OCI-LY1 (cell line): ENCODE measurements around the gene OR13D1.

Experiments
- H2AFZ ChIP-seq: fragments of 200-600 bp; sonication (generic), shearing (Covaris generic); 2 replicates; pipeline ENCODE4 v1.6.0; 2014; ENCODE audit warnings: antibody characterized with exemption, mild to moderate bottlenecking, low read length
- H3F3A ChIP-seq: fragments of 200-600 bp; sonication (generic), shearing (Covaris generic); 2 replicates; pipeline ENCODE4 v1.6.0; 2014; ENCODE audit warnings: mild to moderate bottlenecking, antibody characterized with exemption, low read length, moderate library complexity; ENCODE audit not compliant: insufficient read depth
- H3K27ac ChIP-seq: fragments of 200-600 bp; sonication (generic); 2 replicates; pipeline ENCODE4 v1.5.1; 2014; ENCODE audit warnings: low read length, mixed run types, mild to moderate bottlenecking, low read depth; ENCODE audit not compliant: poor library complexity, severe bottlenecking
- H3K27me3 ChIP-seq: fragments of 200-600 bp; sonication (generic); 2 replicates; pipeline ENCODE4 v1.6.0; 2014; ENCODE audit warnings: antibody characterized with exemption, mild to moderate bottlenecking, low read length, moderate library complexity; ENCODE audit not compliant: insufficient read depth
- H3K36me3 ChIP-seq: fragments of 200-600 bp; sonication (generic); 2 replicates; pipeline ENCODE4 v1.6.1; 2014; ENCODE audit warnings: mild to moderate bottlenecking, antibody characterized with exemption, low read length, moderate library complexity, mixed read lengths; ENCODE audit not compliant: insufficient read depth
- H3K4me1 ChIP-seq: fragments of 200-600 bp; sonication (generic); 2 replicates; pipeline ENCODE4 v1.5.1; 2014; ENCODE audit warnings: mild to moderate bottlenecking, low read length, moderate library complexity; ENCODE audit not compliant: insufficient read depth, severe bottlenecking
- H3K4me2 ChIP-seq: fragments of 200-600 bp; sonication (generic), shearing (Covaris generic); 2 replicates; pipeline ENCODE4 v1.6.1; 2014; ENCODE audit warnings: low read length
- H3K4me3 ChIP-seq: fragments of 200-600 bp; sonication (generic); 2 replicates; pipeline ENCODE4 v1.5.1; 2014; ENCODE audit warnings: low read length, low read depth, mild to moderate bottlenecking, mixed read lengths; ENCODE audit not compliant: poor library complexity, severe bottlenecking
- H3K79me2 ChIP-seq: fragments of 200-600 bp; shearing (Covaris generic); 2 replicates; pipeline ENCODE4 v1.6.1; 2016; ENCODE audit warnings: mixed run types, low read length, mixed read lengths; ENCODE audit not compliant: insufficient read depth
- H3K9ac ChIP-seq: fragments of 200-600 bp; sonication (generic), shearing (Covaris generic); 2 replicates; pipeline ENCODE4 v1.6.1; 2014; ENCODE audit warnings: mild to moderate bottlenecking, low read length, mixed read lengths
- H3K9me2 ChIP-seq: fragments of 200-600 bp; sonication (generic), shearing (Covaris generic); 2 replicates; pipeline ENCODE4 v1.6.1; 2014; ENCODE audit warnings: low read depth, mild to moderate bottlenecking, low read length, mixed read lengths
- H3K9me3 ChIP-seq: fragments of 200-600 bp; shearing (Covaris generic); 2 replicates; pipeline ENCODE4 v1.6.1; 2014; ENCODE audit warnings: low read length, mixed read lengths
- H4K20me1 ChIP-seq: fragments of 200-600 bp; sonication (generic), shearing (Covaris generic); 2 replicates; pipeline ENCODE4 v1.6.0; 2016; ENCODE audit warnings: mild to moderate bottlenecking, low read length; ENCODE audit not compliant: insufficient read depth
- CTCF ChIP-seq: fragments of 200-600 bp; sonication (generic), shearing (Covaris generic); IDR thresholded peaks from 2 replicates; pipeline ENCODE4 v1.5.1; 2017; ENCODE audit warnings: mild to moderate bottlenecking, antibody characterized with exemption, low read length, moderate library complexity, mixed read lengths
- EZH2 ChIP-seq: fragments of 200-600 bp; sonication (generic), shearing (Covaris generic); IDR thresholded peaks from 2 replicates; pipeline ENCODE4 v1.8.0; 2017; ENCODE audit warnings: borderline replicate concordance, mixed run types, mild to moderate bottlenecking, antibody characterized with exemption, low read length, moderate library complexity, mixed read lengths

Gene OR13D1

GRCh38 chr9:104711604-104712003 lies 17.3 kb downstream of the OR13D1 start:
- H3K79me2 ChIP-seq, result no peaks in the 10 kb centered on the region
- no peak overlapping the region for H3K9ac ChIP-seq
- H4K20me1 ChIP-seq, result no peaks in the 10 kb centered on the region
- no peaks in the 10 kb centered on the region for H3K9me2 ChIP-seq
- no peak overlapping the region for H3K4me2 ChIP-seq
- H3K4me3 ChIP-seq, result no peak overlapping the region
- H3K27me3 ChIP-seq, result no peaks in the 10 kb centered on the region
- H3F3A ChIP-seq, result no peaks in the 10 kb centered on the region
- no peaks in the 10 kb centered on the region for H3K36me3 ChIP-seq
- no peak overlapping the region for H2AFZ ChIP-seq
- no peak overlapping the region for H3K27ac ChIP-seq
- H3K4me1 ChIP-seq, result no peaks in the 10 kb centered on the region
- H3K9me3 ChIP-seq, result no peaks in the 10 kb centered on the region
- TF ChIP-seq CTCF (no peak), EZH2 (no peak)

GRCh38 chr9:104725014-104725413 lies 30.7 kb downstream of the OR13D1 start:
- no peaks in the 10 kb centered on the region for H3K9me3 ChIP-seq
- H3K27me3 ChIP-seq, result no peaks in the 10 kb centered on the region
- no peaks in the 10 kb centered on the region for H3K9me2 ChIP-seq
- H3K27ac ChIP-seq, result no peak overlapping the region
- no peak overlapping the region for H2AFZ ChIP-seq
- H3K9ac ChIP-seq, result no peak overlapping the region
- H3K4me1 ChIP-seq, result no peaks in the 10 kb centered on the region
- H4K20me1 ChIP-seq, result no peaks in the 10 kb centered on the region
- H3K4me2 ChIP-seq, result no peak overlapping the region
- no peaks in the 10 kb centered on the region for H3K36me3 ChIP-seq
- no peaks in the 10 kb centered on the region for H3K79me2 ChIP-seq
- no peak for TF ChIP-seq EZH2
- no peak for TF ChIP-seq CTCF
- H3F3A ChIP-seq, result no peaks in the 10 kb centered on the region
- no peak overlapping the region for H3K4me3 ChIP-seq

- H3K79me2 ChIP-seq, result no peaks in the 10 kb centered on the region
- no peak overlapping the region for H3K27ac ChIP-seq
- H3K9ac ChIP-seq, result no peak overlapping the region
- H3K4me2 ChIP-seq, result no peak overlapping the region
- peaks cover 8% of the 10 kb centered on the region for H3K4me1 ChIP-seq
- H3K27me3 ChIP-seq, result no peaks in the 10 kb centered on the region
- H3F3A ChIP-seq, result no peaks in the 10 kb centered on the region
- H2AFZ ChIP-seq, result no peak overlapping the region
- TF ChIP-seq EZH2 (no peak), CTCF (no peak)
- H3K4me3 ChIP-seq, result no peak overlapping the region
- no peaks in the 10 kb centered on the region for H3K9me2 ChIP-seq
- H3K36me3 ChIP-seq, result no peaks in the 10 kb centered on the region
- no peaks in the 10 kb centered on the region for H3K9me3 ChIP-seq
- H4K20me1 ChIP-seq, result no peaks in the 10 kb centered on the region
Observed at GRCh38 chr9:104738452-104738851, 44.1 kb downstream of the OR13D1 start.
